Gastroesophageal sphincter (tissue), 3 donors: ENCODE measurements around the gene ACOT12.

Experiments
- EP300 ChIP-seq: sonication (generic); formaldehyde crosslinking; IDR thresholded peaks from one replicate; pipeline ENCODE4 v1.6.1; 2017; ENCODE audit warnings: antibody characterized with exemption, mild to moderate bottlenecking
- TF ChIP-seq, protein P1 (sequence below), 4 experiments: fragments of 200-600 bp in 2 of 4; fragments of 450-650 bp in 2 of 4; sonication (generic) in 1 of 4; IDR thresholded peaks; one replicate each; pipeline ENCODE4 v1.5.1; 2017 to 2019; ENCODE audit warnings: antibody characterized with exemption in 4 of 4, mild to moderate bottlenecking in 2 of 4, moderate library complexity in 2 of 4

- TF ChIP-seq, protein P1, sequence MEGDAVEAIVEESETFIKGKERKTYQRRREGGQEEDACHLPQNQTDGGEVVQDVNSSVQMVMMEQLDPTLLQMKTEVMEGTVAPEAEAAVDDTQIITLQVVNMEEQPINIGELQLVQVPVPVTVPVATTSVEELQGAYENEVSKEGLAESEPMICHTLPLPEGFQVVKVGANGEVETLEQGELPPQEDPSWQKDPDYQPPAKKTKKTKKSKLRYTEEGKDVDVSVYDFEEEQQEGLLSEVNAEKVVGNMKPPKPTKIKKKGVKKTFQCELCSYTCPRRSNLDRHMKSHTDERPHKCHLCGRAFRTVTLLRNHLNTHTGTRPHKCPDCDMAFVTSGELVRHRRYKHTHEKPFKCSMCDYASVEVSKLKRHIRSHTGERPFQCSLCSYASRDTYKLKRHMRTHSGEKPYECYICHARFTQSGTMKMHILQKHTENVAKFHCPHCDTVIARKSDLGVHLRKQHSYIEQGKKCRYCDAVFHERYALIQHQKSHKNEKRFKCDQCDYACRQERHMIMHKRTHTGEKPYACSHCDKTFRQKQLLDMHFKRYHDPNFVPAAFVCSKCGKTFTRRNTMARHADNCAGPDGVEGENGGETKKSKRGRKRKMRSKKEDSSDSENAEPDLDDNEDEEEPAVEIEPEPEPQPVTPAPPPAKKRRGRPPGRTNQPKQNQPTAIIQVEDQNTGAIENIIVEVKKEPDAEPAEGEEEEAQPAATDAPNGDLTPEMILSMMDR (IDR thresholded peaks at IDR 0.05): no peak
- TF ChIP-seq EP300: no peak
Observed at GRCh38 chr5:81353189-81353588, 40.7 kb downstream of the ACOT12 start.
